ENCODE results near the gene WSCD2.

WSCD2 gene

GRCh38 chr12:108152170-108152538 is 23.1 kb downstream of the WSCD2 start:
- no peak overlapping the region for H4K8ac ChIP-seq (ENCODE audit: low read depth, low read length)
- WGBS (ENCODE audit: extremely low coverage, insufficient coverage, low lambda C conversion rate): no CpG with 5 or more reads among the region's 4 CpGs

GRCh38 chr12:108156717-108157116 is 27.6 kb downstream of the WSCD2 start:
- Histone ChIP-seq H3K23ac (ENCODE audit: low read length) (no peak overlapping the region), H3K4me3 (ENCODE audit: low read length) (no peak overlapping the region), H2BK120ac (ENCODE audit: low read depth, low read length) (no peak overlapping the region), H2BK15ac (replicated peaks; ENCODE audit: low read depth) (no peak overlapping the region), H3K9ac (ENCODE audit: low read length) (no peak overlapping the region), H4K8ac (ENCODE audit: low read depth, low read length) (no peak overlapping the region), H2AK5ac (ENCODE audit: low read length) (no peak overlapping the region), H3K27me3 (ENCODE audit: insufficient read depth, low read length, poor library complexity) (no peaks in the 10 kb centered on the region), H3K18ac (ENCODE audit: low read length) (no peak overlapping the region), H3K4ac (ENCODE audit: low read depth, low read length) (no peak overlapping the region), H3K36me3 (ENCODE audit: control insufficient read depth, insufficient read depth, low read length) (no peaks in the 10 kb centered on the region), H4K5ac (ENCODE audit: low read length) (no peak overlapping the region), H3K4me1 (ENCODE audit: control insufficient read depth, low read depth, low read length) (no peaks in the 10 kb centered on the region), H3K56ac (ENCODE audit: low read length) (no peak overlapping the region), H3K79me2 (ENCODE audit: control insufficient read depth, insufficient read depth, low read length) (no peaks in the 10 kb centered on the region), H3K27ac (ENCODE audit: low read depth, low read length) (no peak overlapping the region), H2BK5ac (ENCODE audit: low read length) (no peak overlapping the region), H3K79me1 (ENCODE audit: low read length) (no peaks in the 10 kb centered on the region), H3K4me2 (ENCODE audit: low read length) (no peak overlapping the region)
- no peak for DNase-seq
- no CpG with 5 or more reads among the region's 5 CpGs for WGBS (ENCODE audit: extremely low coverage, insufficient coverage, low lambda C conversion rate)

More at GRCh38 chr12:108152170-108152538, 23.1 kb downstream of the WSCD2 start:
- Histone ChIP-seq H3K4me2 (ENCODE audit: low read length) (no peak overlapping the region), H2BK5ac (ENCODE audit: low read length) (no peak overlapping the region), H2BK120ac (ENCODE audit: low read depth, low read length) (no peak overlapping the region), H3K18ac (ENCODE audit: low read length) (no peak overlapping the region), H3K79me1 (ENCODE audit: low read length) (no peaks in the 10 kb centered on the region), H3K9ac (ENCODE audit: low read length) (no peak overlapping the region), H3K36me3 (ENCODE audit: control insufficient read depth, insufficient read depth, low read length) (no peaks in the 10 kb centered on the region), H3K4me1 (ENCODE audit: control insufficient read depth, low read depth, low read length) (no peaks in the 10 kb centered on the region), H3K79me2 (ENCODE audit: control insufficient read depth, insufficient read depth, low read length) (no peaks in the 10 kb centered on the region), H3K56ac (ENCODE audit: low read length) (no peak overlapping the region), H3K27me3 (ENCODE audit: insufficient read depth, low read length, poor library complexity) (no peaks in the 10 kb centered on the region), H2AK5ac (ENCODE audit: low read length) (no peak overlapping the region), H4K5ac (ENCODE audit: low read length) (no peak overlapping the region), H3K23ac (ENCODE audit: low read length) (no peak overlapping the region), H3K4me3 (ENCODE audit: low read length) (no peak overlapping the region), H2BK15ac (replicated peaks; ENCODE audit: low read depth) (no peak overlapping the region), H3K27ac (ENCODE audit: low read depth, low read length) (no peak overlapping the region), H3K4ac (ENCODE audit: low read depth, low read length) (no peak overlapping the region)
- DNase-seq: no peak

- Histone ChIP-seq H2BK120ac (ENCODE audit: low read depth, low read length) (no peak overlapping the region), H3K4me2 (ENCODE audit: low read length) (no peak overlapping the region), H3K23ac (ENCODE audit: low read length) (no peak overlapping the region), H3K36me3 (ENCODE audit: control insufficient read depth, insufficient read depth, low read length) (no peaks in the 10 kb centered on the region), H3K18ac (ENCODE audit: low read length) (no peak overlapping the region), H3K56ac (ENCODE audit: low read length) (no peak overlapping the region), H4K8ac (ENCODE audit: low read depth, low read length) (no peak overlapping the region), H2BK5ac (ENCODE audit: low read length) (no peak overlapping the region), H3K27me3 (ENCODE audit: insufficient read depth, low read length, poor library complexity) (no peaks in the 10 kb centered on the region), H3K4ac (ENCODE audit: low read depth, low read length) (no peak overlapping the region), H3K27ac (ENCODE audit: low read depth, low read length) (no peak overlapping the region), H3K4me3 (ENCODE audit: low read length) (no peak overlapping the region), H3K9ac (ENCODE audit: low read length) (no peak overlapping the region), H4K5ac (ENCODE audit: low read length) (no peak overlapping the region), H3K4me1 (ENCODE audit: control insufficient read depth, low read depth, low read length) (no peaks in the 10 kb centered on the region), H2BK15ac (replicated peaks; ENCODE audit: low read depth) (no peak overlapping the region), H3K79me2 (ENCODE audit: control insufficient read depth, insufficient read depth, low read length) (no peaks in the 10 kb centered on the region), H2AK5ac (ENCODE audit: low read length) (no peak overlapping the region), H3K79me1 (ENCODE audit: low read length) (no peaks in the 10 kb centered on the region)
- DNase-seq: no peak
- WGBS (ENCODE audit: extremely low coverage, insufficient coverage, low lambda C conversion rate): no CpG with 5 or more reads among the region's 8 CpGs
These were observed 28.9 kb downstream of the WSCD2 start for GRCh38 chr12:108157870-108158459.

- Histone ChIP-seq H3K79me2 (ENCODE audit: control insufficient read depth, insufficient read depth, low read length) (no peaks in the 10 kb centered on the region), H2BK120ac (ENCODE audit: low read depth, low read length) (no peak overlapping the region), H2BK5ac (ENCODE audit: low read length) (no peak overlapping the region), H3K4me1 (ENCODE audit: control insufficient read depth, low read depth, low read length) (no peaks in the 10 kb centered on the region), H3K36me3 (ENCODE audit: control insufficient read depth, insufficient read depth, low read length) (no peaks in the 10 kb centered on the region), H3K4me2 (ENCODE audit: low read length) (no peak overlapping the region), H3K18ac (ENCODE audit: low read length) (no peak overlapping the region), H3K9ac (ENCODE audit: low read length) (no peak overlapping the region), H3K27me3 (ENCODE audit: insufficient read depth, low read length, poor library complexity) (no peaks in the 10 kb centered on the region), H2AK5ac (ENCODE audit: low read length) (no peak overlapping the region), H3K4me3 (ENCODE audit: low read length) (no peak overlapping the region), H2BK15ac (replicated peaks; ENCODE audit: low read depth) (no peak overlapping the region), H4K5ac (ENCODE audit: low read length) (no peak overlapping the region), H3K23ac (ENCODE audit: low read length) (no peak overlapping the region), H3K4ac (ENCODE audit: low read depth, low read length) (no peak overlapping the region), H4K8ac (ENCODE audit: low read depth, low read length) (no peak overlapping the region), H3K27ac (ENCODE audit: low read depth, low read length) (no peak overlapping the region), H3K56ac (ENCODE audit: low read length) (no peak overlapping the region), H3K79me1 (ENCODE audit: low read length) (no peaks in the 10 kb centered on the region)
- DNase-seq: no peak
- no CpG with 5 or more reads among the region's 4 CpGs for WGBS (ENCODE audit: extremely low coverage, insufficient coverage, low lambda C conversion rate)
These were observed 33.1 kb downstream of the WSCD2 start for GRCh38 chr12:108162207-108162606.

GRCh38 chr12:108166505-108166904 is 37.4 kb downstream of the WSCD2 start:
- Histone ChIP-seq H2AK5ac (ENCODE audit: low read length) (no peak overlapping the region), H3K4me1 (ENCODE audit: control insufficient read depth, low read depth, low read length) (no peaks in the 10 kb centered on the region), H3K27ac (ENCODE audit: low read depth, low read length) (no peak overlapping the region), H3K18ac (ENCODE audit: low read length) (no peak overlapping the region), H3K4ac (ENCODE audit: low read depth, low read length) (no peak overlapping the region), H2BK120ac (ENCODE audit: low read depth, low read length) (no peak overlapping the region), H3K36me3 (ENCODE audit: control insufficient read depth, insufficient read depth, low read length) (no peaks in the 10 kb centered on the region), H3K4me3 (ENCODE audit: low read length) (no peak overlapping the region), H3K4me2 (ENCODE audit: low read length) (no peak overlapping the region), H3K79me1 (ENCODE audit: low read length) (no peaks in the 10 kb centered on the region), H3K23ac (ENCODE audit: low read length) (no peak overlapping the region), H4K8ac (ENCODE audit: low read depth, low read length) (no peak overlapping the region), H2BK15ac (replicated peaks; ENCODE audit: low read depth) (no peak overlapping the region), H3K56ac (ENCODE audit: low read length) (no peak overlapping the region), H4K5ac (ENCODE audit: low read length) (no peak overlapping the region), H3K27me3 (ENCODE audit: insufficient read depth, low read length, poor library complexity) (no peaks in the 10 kb centered on the region), H2BK5ac (ENCODE audit: low read length) (no peak overlapping the region), H3K9ac (ENCODE audit: low read length) (no peak overlapping the region), H3K79me2 (ENCODE audit: control insufficient read depth, insufficient read depth, low read length) (no peaks in the 10 kb centered on the region)
- WGBS (ENCODE audit: extremely low coverage, insufficient coverage, low lambda C conversion rate): no CpG with 5 or more reads among the region's 5 CpGs
- DNase-seq: no peak

- Histone ChIP-seq H4K5ac (ENCODE audit: low read length) (no peak overlapping the region), H3K18ac (ENCODE audit: low read length) (no peak overlapping the region), H3K23ac (ENCODE audit: low read length) (no peak overlapping the region), H3K27me3 (ENCODE audit: insufficient read depth, low read length, poor library complexity) (no peaks in the 10 kb centered on the region), H3K56ac (ENCODE audit: low read length) (no peak overlapping the region), H3K4ac (ENCODE audit: low read depth, low read length) (no peak overlapping the region), H3K36me3 (ENCODE audit: control insufficient read depth, insufficient read depth, low read length) (no peaks in the 10 kb centered on the region), H2AK5ac (ENCODE audit: low read length) (no peak overlapping the region), H3K9ac (ENCODE audit: low read length) (no peak overlapping the region), H2BK5ac (ENCODE audit: low read length) (no peak overlapping the region), H3K4me2 (ENCODE audit: low read length) (no peak overlapping the region), H3K79me2 (ENCODE audit: control insufficient read depth, insufficient read depth, low read length) (no peaks in the 10 kb centered on the region), H3K4me3 (ENCODE audit: low read length) (no peak overlapping the region), H4K8ac (ENCODE audit: low read depth, low read length) (no peak overlapping the region), H3K27ac (ENCODE audit: low read depth, low read length) (no peak overlapping the region), H2BK120ac (ENCODE audit: low read depth, low read length) (no peak overlapping the region), H2BK15ac (replicated peaks; ENCODE audit: low read depth) (no peak overlapping the region), H3K4me1 (ENCODE audit: control insufficient read depth, low read depth, low read length) (peaks cover under 1% of the 10 kb centered on the region), H3K79me1 (ENCODE audit: low read length) (no peaks in the 10 kb centered on the region)
- WGBS (ENCODE audit: extremely low coverage, insufficient coverage, low lambda C conversion rate): no CpG with 5 or more reads among the region's 3 CpGs
- no peak for DNase-seq
These were observed 38.9 kb downstream of the WSCD2 start for GRCh38 chr12:108167974-108168373.

All from mesendoderm (in vitro differentiated cells).